T-helper 1 cell (primary cell): ENCODE measurements around the gene FPR3.

Experiments
- DNase-seq, 5 donors: peaks; one replicate each; pipeline ENCODE4 v3.0.0-alpha.2; 2012 to 2020

FPR3 gene

DNA sequence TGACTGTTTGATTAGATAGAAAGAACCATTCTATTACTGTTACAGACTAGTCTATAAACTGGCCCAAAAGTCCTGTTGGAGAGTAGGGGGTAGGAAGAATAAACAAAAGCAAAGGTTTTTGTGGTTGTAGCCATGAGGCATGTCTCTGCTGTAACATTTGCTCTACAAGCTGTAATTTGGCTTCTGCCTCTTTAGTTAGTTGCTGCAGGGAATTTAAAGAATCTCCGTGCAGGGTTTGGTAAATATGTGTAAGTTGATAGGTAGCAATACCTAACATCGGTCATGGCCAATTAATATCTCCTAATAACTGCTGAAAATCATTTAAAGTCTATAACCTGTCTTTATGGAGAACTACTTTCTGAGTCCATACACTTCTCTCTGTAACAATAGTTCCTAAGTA is 13.0 kb downstream of the FPR3 start:
- DNase-seq = no peak

DNA sequence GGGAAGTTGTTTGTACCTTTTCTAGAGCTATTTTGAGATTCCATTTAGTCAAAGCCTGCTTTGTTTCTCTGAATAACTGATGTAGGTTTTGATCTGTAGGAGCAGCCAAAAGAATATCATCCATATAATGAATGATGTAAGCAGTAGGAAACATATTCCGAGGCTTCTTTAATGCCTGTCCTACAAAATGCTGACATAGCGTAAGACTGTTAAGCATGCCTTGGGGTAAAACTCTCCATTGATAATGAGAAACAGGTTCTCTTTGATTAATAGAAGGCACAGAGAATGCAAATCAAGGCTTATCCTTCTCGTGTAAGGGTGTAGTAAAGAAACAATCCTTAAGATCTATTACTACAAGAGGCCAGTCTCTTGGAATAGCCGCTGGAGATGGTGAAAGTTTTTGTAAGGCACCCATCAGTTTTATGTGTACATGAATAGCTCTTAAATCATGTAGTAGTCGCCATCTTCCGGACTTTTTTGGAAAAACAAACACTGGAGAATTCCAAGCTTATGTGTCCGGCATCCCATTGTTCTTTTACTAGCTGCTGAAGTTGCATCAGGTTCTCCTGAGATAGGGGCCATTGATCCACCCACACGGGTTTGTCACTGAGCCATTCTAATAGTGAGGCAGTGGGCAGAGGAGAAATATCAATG is 13.5 kb downstream of the FPR3 start:
- no peak for DNase-seq

DNA sequence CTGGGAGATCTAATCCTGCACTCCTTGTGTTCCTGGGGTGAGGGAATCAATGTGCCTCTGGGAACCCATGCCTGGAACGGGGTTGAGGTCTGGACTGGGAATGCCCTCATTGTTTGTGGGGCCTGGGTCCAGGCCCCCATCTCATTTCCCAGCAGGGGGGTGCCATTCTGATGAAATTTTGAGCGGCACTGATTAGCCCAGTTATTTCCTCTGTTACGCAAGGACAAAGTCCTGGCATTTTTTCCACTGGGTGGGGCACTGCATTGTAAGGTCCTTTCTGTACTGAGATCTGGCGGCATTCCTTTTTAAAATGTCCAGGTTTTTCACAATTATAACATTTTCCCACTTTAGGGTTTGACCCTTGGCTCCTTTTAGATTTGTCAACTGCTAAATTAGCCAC is 14.8 kb downstream of the FPR3 start:
- DNase-seq = no peak

DNA sequence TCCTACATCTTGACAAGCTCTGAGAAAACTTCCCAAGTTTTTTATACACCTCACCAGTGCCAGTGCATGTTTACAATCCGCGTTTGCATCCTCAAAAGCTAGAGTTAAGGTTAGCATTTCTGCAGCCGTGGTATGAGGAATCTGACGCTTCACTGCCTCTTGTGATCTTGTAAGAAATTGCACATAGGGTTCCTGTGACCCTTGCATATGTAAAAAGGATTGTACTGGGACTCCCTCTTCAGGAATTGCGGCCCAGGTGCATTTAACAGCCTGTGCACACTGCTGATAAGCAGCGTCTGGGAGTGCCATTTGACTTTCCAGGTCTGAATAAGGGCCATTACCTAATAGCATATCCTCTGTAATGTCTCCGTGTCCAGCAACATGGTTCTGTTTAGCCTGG is 15.3 kb downstream of the FPR3 start:
- DNase-seq = no peak

DNA sequence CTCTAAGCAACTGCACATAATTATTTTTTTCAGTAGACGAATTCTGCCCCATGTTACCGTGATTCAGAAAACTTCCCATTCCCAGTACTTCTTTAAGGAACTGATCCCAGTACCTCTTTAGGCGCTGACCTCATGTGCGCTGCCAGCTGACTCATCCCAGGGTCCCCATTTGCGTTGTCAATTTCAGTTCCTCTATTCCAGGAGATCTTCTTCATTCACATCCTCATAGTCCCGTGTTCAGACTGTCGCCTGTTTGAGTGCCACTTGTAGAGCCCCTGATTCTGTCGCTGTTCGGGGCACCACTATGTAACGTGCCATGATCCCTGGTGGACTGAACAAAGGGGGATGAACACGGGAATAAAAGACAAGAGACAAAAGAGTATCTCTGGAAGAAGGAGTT is 16.4 kb downstream of the FPR3 start:
- no peak for DNase-seq

DNA sequence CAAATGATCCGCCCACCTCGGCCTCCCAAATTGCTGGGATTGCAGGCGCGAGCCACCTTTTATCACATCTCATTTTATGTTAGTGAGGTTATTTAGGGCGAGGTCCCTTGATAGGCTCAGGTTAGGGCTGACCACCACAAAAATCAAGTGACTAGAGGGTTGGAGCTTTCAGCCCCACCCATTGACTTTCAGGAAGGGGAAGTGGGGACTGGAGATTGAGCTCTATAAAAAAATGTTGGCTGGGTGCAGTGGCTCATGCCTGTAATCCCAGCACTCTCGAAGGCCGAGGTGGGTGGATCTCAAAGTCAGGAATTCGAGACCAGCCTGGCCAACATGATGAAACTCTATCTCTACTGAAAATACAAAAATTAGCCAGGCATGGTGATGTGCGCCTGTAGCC is 20.1 kb downstream of the FPR3 start:
- DNase-seq = no peak

DNA sequence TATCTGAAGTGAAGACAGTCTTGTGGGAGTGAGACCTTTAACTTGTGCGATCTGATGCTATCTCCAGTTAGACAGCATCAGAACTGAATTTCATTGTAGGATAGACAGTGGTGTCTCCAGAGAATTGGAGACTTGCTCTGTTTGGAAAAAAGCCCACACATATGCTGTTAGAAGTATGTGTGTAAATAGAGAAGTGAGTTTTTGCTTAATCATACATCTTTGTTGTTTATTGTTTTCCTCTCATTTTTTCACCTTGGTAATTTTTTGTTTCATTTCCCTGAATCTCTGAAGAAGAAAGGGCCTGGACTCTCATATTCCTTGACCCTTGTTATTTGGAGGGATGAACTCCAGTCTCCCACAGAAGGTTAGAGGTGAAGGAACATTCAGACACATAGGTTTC is 21.8 kb downstream of the FPR3 start:
- DNase-seq = no peak

DNA sequence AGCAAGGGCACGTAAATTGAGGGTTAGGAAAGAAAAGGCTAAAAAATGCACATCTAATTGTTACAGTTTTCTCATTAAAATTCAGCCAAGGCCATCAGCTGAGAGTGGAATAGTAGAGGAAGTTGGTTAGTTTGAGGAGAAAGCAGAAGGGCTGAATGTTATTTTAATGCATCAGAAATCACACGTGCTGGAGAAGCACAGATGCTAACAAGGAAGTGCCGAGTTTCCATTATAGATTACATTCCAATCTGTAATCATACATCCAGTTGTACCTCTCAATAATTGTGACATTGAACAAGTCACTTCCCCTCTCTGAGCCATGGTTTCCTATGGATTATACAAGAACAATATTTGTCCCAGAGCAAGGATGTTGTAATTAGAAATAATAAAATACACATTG is 25.1 kb downstream of the FPR3 start:
- no peak for DNase-seq

DNA sequence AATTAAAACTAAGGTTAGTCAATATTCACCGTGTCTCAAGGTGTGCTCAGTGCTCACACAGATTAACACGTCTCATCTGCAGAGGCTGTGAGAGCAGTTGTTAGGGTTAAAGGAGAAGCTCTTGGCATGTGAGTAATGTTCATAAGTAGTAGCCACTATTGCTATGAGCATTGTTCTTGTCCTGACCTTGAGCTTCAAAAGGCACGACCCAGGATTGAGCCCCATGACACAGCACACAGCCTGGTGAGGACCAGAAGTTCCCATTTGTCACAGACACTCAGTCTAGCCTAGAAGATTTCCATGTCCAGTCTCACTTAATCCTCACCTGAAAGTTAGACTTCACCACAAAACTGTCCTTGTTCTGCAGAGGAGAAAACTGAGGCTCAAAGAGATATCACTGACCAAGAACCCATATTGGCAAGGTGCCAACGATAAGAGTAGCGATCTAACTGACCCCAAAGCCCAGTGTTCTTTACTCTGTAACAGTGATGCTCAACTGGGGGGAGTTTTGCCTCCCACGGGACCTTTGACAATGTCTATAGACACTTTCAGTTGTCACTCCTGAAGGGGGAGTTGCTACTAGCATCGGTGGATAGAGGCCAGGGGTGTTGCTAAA is 26.0 kb downstream of the FPR3 start:
- DNase-seq = no peak

DNA sequence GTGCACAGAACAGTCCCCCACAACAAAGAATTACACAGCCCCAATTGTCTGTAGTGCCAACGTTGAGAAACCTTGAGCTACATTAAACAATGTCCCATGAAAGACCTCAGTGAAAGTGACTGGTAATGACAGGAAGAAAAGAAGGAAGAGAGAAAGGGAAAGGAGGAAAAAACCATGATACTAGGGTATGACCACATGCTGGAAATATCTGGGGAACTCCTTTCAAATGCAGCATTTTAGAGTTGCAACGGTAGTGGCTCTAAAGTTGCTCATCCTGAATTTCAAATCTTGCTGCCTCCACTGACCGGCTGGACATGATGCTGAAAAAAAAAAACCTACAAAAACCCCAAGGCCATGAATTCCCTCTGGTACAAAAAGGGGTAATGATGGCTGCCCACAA is 26.5 kb downstream of the FPR3 start:
- DNase-seq = no peak

DNA sequence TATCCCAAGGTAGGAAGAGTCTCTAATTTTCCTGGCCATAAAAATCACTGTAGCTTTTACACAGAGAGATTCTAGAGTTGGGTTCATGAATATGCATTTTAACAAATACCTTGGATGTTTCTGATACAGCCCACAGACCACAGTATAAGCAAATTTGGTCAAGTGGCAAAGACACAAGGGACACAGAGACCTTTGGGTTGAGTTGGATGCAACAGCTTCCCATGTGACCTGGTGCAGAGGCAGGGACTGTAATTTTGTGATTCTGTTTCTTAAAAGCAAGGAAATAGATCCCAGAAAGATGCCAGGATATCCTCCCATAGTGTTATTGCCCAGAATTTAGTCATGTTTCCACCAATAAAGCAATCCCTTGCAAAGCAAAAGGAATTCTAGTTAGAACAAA is 27.0 kb downstream of the FPR3 start:
- DNase-seq = no peak

DNA sequence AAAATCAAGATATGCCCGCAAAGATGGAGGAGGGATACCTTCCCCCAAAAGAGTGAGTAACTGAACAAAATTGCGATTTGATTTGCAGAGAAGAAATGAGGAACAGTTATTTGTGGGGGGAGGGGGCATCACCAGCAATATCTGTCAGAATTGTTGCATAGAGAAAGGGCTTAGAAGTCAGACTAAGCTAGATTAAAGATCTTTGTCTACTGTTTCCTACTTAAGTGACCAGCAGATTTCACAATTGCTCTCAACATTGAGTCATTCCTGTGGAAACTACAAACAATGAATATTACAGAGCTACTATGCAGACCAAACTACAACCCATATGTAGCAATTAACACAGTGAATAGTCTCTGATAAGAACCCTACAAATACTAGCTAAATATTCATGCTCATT is 27.4 kb downstream of the FPR3 start:
- DNase-seq = no peak

DNA sequence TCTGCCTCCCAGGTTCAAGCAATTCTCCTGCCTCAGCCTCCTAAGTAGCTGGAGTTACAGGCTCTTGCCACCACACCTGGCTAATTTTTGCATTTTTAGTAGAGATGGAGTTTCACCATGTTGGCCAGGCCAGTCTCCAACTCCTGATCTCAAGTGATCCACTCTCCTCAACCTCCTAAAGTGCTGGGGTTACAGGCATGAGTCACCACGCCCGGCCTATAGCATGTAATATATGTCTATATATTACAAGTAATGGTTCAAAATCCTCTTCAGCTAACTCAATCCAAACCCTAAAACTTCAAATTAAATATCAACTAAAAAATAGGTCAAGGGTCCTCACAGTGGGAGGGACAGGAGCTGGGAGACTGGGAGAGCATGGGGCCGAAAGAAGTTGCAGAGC is 28.0 kb downstream of the FPR3 start:
- DNase-seq = no peak

DNA sequence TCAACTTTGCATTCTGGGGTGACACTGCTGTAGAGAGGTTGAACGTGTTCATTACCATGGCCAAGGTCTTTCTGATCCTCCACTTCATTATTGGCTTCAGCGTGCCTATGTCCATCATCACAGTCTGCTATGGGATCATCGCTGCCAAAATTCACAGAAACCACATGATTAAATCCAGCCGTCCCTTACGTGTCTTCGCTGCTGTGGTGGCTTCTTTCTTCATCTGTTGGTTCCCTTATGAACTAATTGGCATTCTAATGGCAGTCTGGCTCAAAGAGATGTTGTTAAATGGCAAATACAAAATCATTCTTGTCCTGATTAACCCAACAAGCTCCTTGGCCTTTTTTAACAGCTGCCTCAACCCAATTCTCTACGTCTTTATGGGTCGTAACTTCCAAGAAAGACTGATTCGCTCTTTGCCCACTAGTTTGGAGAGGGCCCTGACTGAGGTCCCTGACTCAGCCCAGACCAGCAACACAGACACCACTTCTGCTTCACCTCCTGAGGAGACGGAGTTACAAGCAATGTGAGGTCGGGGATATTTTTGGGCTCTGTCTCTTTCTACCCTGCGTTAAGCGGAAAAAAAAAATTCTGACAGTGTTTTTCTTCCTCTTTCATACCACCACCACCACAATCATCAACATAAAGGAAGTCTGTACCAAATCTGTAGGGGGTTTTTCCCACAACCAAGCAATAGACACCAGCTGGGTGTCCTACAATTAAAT is 29.5 kb downstream of the FPR3 start:
- DNase-seq = no peak

DNA sequence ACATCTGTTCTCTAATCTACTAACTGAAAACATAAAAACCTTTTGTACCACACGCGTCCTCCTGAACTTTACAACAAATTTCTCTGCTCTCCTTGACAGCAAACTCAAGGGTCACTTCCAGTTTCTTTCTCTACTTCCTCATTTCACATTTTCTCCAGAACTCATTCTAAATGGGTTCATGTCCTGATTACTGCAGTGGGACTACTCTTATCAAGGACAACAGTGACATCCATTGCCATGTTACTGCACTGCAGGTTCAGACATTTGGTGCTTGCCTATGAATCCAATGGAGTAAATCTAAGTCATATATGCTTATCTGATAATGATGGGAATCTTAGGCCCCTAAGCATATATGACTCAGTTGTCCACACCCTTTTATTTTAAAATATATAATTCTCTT is 35.3 kb downstream of the FPR3 start:
- no peak for DNase-seq

DNA sequence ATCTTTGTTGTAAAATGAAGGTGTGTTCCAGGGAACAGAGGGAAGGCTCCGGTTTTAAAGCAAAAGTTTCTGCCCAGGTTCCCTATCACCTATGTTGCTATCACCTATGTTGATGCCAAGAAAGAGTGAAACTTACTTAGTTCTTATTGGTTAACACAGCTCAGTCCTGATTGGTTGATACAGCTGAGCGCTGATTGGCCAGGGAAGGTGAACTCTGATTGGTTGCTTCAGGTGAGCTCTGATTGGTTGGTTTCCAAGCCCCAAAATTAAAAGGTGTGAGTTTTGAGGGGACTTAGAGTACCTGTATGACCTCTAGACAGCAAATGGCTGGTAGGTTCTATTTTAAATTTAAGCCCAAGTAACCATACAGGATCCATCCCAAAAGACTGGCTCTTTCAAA is 42.2 kb downstream of the FPR3 start:
- no peak for DNase-seq

DNA sequence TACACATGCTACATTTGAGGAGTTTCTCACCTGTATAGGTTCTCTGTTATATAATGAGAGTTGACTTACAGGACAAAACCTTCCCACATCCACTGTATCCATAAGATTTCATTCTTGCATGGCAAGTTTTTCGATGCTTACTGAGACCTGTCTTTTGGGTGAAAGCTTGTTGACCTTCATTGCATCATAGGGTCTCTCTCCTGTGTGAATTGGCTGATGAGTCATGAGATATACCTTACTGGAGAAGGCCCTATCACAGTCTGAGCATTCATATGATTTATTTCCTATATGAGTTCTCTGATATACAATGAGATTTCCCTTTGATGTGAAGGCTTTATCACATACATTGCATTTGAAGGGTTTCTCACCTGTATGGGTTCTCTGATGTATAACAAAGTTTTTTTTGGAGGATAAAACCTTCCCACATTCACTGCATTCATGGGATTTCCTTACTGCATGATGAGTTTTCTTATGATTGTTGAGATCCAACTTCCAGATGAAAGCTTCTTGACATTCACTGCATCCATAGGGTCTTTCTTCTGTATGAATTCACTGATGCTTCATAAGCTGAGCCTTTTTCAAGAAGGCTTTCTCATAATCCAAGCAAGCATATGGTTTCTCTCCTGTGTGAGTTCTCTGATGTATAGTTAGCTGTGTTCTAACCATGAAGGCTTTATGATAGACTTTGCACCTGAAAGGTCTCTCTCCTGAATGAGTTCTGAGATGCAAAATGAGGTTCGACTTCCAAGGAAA is 67.1 kb downstream of the FPR3 start:
- DNase-seq = no peak

DNA sequence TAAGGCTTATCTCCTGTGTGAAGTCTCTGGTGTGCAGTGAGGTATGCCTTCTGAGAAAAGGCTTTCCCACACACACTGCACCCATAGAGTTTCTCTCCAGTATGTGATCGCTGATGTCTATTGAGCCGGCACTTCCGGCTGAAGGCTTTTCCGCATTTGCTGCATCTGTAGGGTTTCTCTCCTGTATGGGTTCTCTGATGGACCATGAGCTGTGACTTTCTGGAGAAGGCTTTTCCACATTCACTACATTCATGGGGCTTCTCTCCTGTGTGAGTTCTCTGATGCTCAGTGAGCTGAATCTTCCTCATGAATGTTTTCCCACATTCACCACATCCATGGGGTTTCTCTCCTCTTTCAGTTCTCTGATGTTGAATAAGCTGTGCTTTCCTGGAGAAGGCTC is 78.1 kb downstream of the FPR3 start:
- no peak for DNase-seq
